Thymus (tissue), 11 donors: Measurements from ENCODE around the gene CD9. TPM values are rescaled to one million over a fixed set of nuclear protein-coding genes. Genes with fewer than 3 reads are reported as not detected.

Experiments
- DNase-seq, 9 donors: peaks; one replicate each; pipeline ENCODE4 v3.0.0-alpha.2; 2013; ENCODE audit warnings: low spot score in 9 of 9, low read depth in 6 of 9, missing footprints in 1 of 9
- H3K27ac ChIP-seq, 2 donors: one replicate each; pipeline ENCODE4 v1.5.1; 2013; ENCODE audit warnings: control low read depth in 1 of 2, low read depth in 1 of 2, low read length in 1 of 2, mild to moderate bottlenecking in 1 of 2, moderate library complexity in 1 of 2
- H3K27me3 ChIP-seq, 2 donors: one replicate each; pipeline ENCODE4 v1.5.1; 2013; ENCODE audit warnings: low read length in 1 of 2; ENCODE audit not compliant: control insufficient read depth in 2 of 2, insufficient read depth in 1 of 2
- H3K36me3 ChIP-seq, 2 donors: one replicate each; pipeline ENCODE4 v1.5.1; 2013; ENCODE audit warnings: low read length in 1 of 2, mild to moderate bottlenecking in 1 of 2, moderate library complexity in 1 of 2; ENCODE audit not compliant: control insufficient read depth in 2 of 2, insufficient read depth in 2 of 2
- H3K4me1 ChIP-seq, 2 donors: one replicate each; pipeline ENCODE4 v1.5.1; 2013; ENCODE audit warnings: low read length in 2 of 2; ENCODE audit not compliant: control insufficient read depth in 2 of 2, insufficient read depth in 2 of 2
- H3K4me3 ChIP-seq, 2 donors: one replicate each; pipeline ENCODE4 v1.5.1; 2013; ENCODE audit warnings: low read length in 2 of 2, control low read depth in 1 of 2, mild to moderate bottlenecking in 1 of 2
- H3K9me3 ChIP-seq, 2 donors: one replicate each; pipeline ENCODE4 v1.5.1; 2013; ENCODE audit warnings: low read length in 1 of 2, mild to moderate bottlenecking in 1 of 2; ENCODE audit not compliant: control insufficient read depth in 2 of 2, insufficient read depth in 1 of 2
- WGBS: extraction: QIAGEN DNeasy Blood & Tissue Kit; methylation state at CpG from one replicate; pipeline ENCODE4 v1.1.7; 2013; 5-methylcytosine and 5-hydroxymethylcytosine counted together
- polyA plus RNA-seq: library from polyadenylated mRNA; stranded (reverse); fragments of 200-250 nt; gene quantifications from one replicate; pipeline ENCODE4 v1.2.3, GENCODE V29; 2013
- total RNA-seq: library from RNA; stranded (reverse); fragments of 120-200 nt; gene quantifications from one replicate; pipeline ENCODE4 v1.2.4, GENCODE V29; 2013
- donor health status: healthy.

The CD9 gene
- total and polyA plus RNA-seq, 2 donors: 50.0 to 198 TPM

DNA sequence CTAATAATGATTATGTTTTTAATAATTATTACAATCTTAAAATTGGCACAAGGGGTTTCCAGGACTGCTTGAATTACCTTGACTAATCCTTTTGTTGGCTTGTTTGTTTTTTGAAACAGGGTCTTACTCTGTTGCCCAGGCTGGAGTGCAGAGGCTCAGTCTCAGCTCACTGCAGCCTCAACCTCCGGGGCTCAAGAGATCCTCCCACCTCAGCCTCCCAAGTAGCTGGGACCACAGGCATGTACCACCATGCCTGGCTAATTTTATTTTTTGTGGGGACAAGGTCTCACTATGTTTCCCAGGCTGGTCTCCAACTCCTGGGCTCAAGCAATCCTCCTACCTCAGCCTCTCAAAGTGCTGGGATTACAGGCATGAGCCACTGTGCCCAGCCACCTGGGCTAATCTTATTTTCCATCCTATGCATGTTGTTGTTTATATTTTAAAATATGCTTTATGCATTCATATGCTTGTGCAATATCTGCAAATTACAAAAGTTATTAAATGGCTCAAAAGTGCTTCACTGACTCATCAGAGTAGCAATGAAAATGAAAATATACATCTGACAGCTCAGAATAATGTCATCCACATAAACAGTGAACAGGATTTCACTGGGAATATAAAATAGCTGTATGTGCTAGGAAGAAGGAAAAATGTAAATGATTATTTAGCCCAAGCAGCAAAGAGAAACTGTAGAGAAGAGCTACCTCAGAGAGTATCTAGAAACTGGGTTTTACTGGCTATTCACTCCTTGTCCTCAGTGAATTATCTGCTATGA lies 85.5 kb downstream of the CD9 start:
- no peak overlapping the region for H3K4me3 ChIP-seq
- DNase-seq: no peak
- H3K36me3 ChIP-seq: no peaks in the 10 kb centered on the region
- 83% methylated on average over 1 of the region's 1 CpG for WGBS
- no peaks in the 10 kb centered on the region for H3K4me1 ChIP-seq
- H3K27me3 ChIP-seq: peaks cover 0 to 3% of the 10 kb centered on the region in 2 donors
- H3K9me3 ChIP-seq: no peaks in the 10 kb centered on the region
- H3K27ac ChIP-seq: no peak overlapping the region

Other genes with a start within 250 kb of the CD9 start
- gene VWF, start 75.7 kb upstream of the CD9 start, total RNA-seq: 6.7 TPM
- gene VWF, start 75.7 kb upstream of the CD9 start, polyA plus RNA-seq: 33.8 TPM
- gene PLEKHG6, start 110.3 kb downstream of the CD9 start, total RNA-seq: 0.61 TPM
- 7.5 TPM for gene PLEKHG6, start 110.3 kb downstream of the CD9 start, polyA plus RNA-seq
- gene TNFRSF1A, start 141.7 kb downstream of the CD9 start, total RNA-seq: 29.8 TPM
- 61.6 TPM for gene TNFRSF1A, start 141.7 kb downstream of the CD9 start, polyA plus RNA-seq
- 0.61 TPM for gene SCNN1A, start 175.2 kb downstream of the CD9 start, total RNA-seq
- 28.9 TPM for gene SCNN1A, start 175.2 kb downstream of the CD9 start, polyA plus RNA-seq
- 8.9 TPM for gene LTBR, start 183.8 kb downstream of the CD9 start, total RNA-seq
- 33.3 TPM for gene LTBR, start 183.8 kb downstream of the CD9 start, polyA plus RNA-seq
- 42.3 TPM for gene CD27, start 244.6 kb downstream of the CD9 start, total RNA-seq
- gene CD27, start 244.6 kb downstream of the CD9 start, polyA plus RNA-seq: 75.4 TPM